Brain pericyte (primary cell): ENCODE measurements around the gene EEF1A2.
"Not testable (repeated sequence)": the region's sequence is repeated elsewhere in the genome, so short reads cannot be mapped to it uniquely, and the experiment has no call there.

ENCODE experiments used
- DNase-seq: peaks from one replicate; pipeline ENCODE4 v3.0.0-alpha.2; 2012; ENCODE audit warnings: low read depth, low spot score

The EEF1A2 gene

GRCh38 chr20:63520504-63520933 is 21.6 kb upstream of the EEF1A2 start, which contains the start of gene PPDPF:
TSS of gene PPDPF (plus strand) at chr20:63520765. CDS start at chr20:63521309, 544 bp downstream.
- no peak for DNase-seq

GRCh38 chr20:63519668-63520503 is 21.0 kb upstream of the EEF1A2 start:
- no peak for DNase-seq

- no peak for DNase-seq
Observed at GRCh38 chr20:63518946-63519667, 20.2 kb upstream of the EEF1A2 start.

GRCh38 chr20:63518351-63518861 is 19.5 kb upstream of the EEF1A2 start:
- DNase-seq, result no peak

GRCh38 chr20:63517376-63518309 is 18.8 kb upstream of the EEF1A2 start:
- DNase-seq, result no peak

- not testable (repeated sequence) for DNase-seq
Observed at GRCh38 chr20:63514520-63514919, 15.6 kb upstream of the EEF1A2 start.

GRCh38 chr20:63513207-63513606 is 14.3 kb upstream of the EEF1A2 start:
- no peak for DNase-seq

- DNase-seq, result no peak
Observed at GRCh38 chr20:63509088-63509564, 10.2 kb upstream of the EEF1A2 start.

GRCh38 chr20:63508072-63508768 is 9.3 kb upstream of the EEF1A2 start:
- DNase-seq, result no peak

- no peak for DNase-seq
Observed at GRCh38 chr20:63507083-63507743, 8.3 kb upstream of the EEF1A2 start.

GRCh38 chr20:63505723-63506122 is 6.8 kb upstream of the EEF1A2 start:
- DNase-seq, result no peak

GRCh38 chr20:63505281-63505680 is 6.4 kb upstream of the EEF1A2 start:
- no peak for DNase-seq

- DNase-seq, result no peak
Observed at GRCh38 chr20:63504642-63505041, 5.8 kb upstream of the EEF1A2 start.

GRCh38 chr20:63503524-63503923 is 4.6 kb upstream of the EEF1A2 start:
- no peak for DNase-seq

GRCh38 chr20:63502671-63503172 is 3.8 kb upstream of the EEF1A2 start:
- DNase-seq, result no peak

- no peak for DNase-seq
Observed at GRCh38 chr20:63501818-63502670, 3.2 kb upstream of the EEF1A2 start.

GRCh38 chr20:63500902-63501817 is 2.3 kb upstream of the EEF1A2 start:
- DNase-seq, result no peak
